Uterus (tissue), 2 donors: ENCODE results near the gene SLC35F1.

Experiments
- POLR2A ChIP-seq, 2 donors: fragments of 450-650 bp; IDR thresholded peaks; one replicate each; pipeline ENCODE4 v1.6.1; 2016; ENCODE audit warnings: antibody characterized with exemption in 2 of 2, mild to moderate bottlenecking in 1 of 2, moderate library complexity in 1 of 2
- TF ChIP-seq, protein P1 (sequence below), 4 experiments: fragments of 200-600 bp in 2 of 4; fragments of 450-650 bp in 2 of 4; sonication (generic) in 2 of 4; IDR thresholded peaks; one replicate each; pipeline ENCODE4 v1.5.1; 2016 to 2019; ENCODE audit warnings: antibody characterized with exemption in 4 of 4, mild to moderate bottlenecking in 2 of 4, moderate library complexity in 1 of 4

DNA sequence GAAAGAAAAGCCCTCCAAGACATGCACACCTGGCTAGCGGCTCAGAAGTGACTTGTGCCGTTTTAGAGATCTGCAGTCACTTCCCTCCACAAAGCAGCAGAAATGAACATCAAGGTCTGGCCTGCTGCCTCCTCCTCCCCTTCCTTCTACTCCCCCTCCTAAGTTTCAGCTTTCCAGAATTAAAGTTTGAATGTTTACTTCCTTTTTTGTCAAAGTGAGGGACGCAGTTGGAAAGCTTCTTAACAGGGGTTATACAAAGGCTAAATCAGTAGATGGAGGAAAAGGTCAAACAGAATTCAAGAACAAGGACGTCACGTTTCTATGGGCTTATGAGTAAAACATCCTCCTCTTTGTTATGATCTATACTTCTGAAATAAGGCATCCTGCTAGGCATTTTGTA is 227.7 kb downstream of the SLC35F1 start:
- TF ChIP-seq, protein P1, sequence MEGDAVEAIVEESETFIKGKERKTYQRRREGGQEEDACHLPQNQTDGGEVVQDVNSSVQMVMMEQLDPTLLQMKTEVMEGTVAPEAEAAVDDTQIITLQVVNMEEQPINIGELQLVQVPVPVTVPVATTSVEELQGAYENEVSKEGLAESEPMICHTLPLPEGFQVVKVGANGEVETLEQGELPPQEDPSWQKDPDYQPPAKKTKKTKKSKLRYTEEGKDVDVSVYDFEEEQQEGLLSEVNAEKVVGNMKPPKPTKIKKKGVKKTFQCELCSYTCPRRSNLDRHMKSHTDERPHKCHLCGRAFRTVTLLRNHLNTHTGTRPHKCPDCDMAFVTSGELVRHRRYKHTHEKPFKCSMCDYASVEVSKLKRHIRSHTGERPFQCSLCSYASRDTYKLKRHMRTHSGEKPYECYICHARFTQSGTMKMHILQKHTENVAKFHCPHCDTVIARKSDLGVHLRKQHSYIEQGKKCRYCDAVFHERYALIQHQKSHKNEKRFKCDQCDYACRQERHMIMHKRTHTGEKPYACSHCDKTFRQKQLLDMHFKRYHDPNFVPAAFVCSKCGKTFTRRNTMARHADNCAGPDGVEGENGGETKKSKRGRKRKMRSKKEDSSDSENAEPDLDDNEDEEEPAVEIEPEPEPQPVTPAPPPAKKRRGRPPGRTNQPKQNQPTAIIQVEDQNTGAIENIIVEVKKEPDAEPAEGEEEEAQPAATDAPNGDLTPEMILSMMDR (IDR thresholded peaks at IDR 0.05) = no peak
- no peak for TF ChIP-seq POLR2A (IDR thresholded peaks at IDR 0.05)
